T-helper 2 cell treated with Interferon-gamma antibody and Interleukin-4, amounts not matched to agents 5 μg/mL and 100 μg/mL, for 36 hours (primary cell): Measurements from ENCODE around the gene HYAL4.

Experiments
- DNase-seq: peaks from one replicate; pipeline ENCODE4 v3.0.0; 2021; ENCODE audit warnings: low spot score
- H3K27ac Mint-ChIP-seq: one replicate; pipeline ENCODE4 v1.8.0; 2021; ENCODE audit warnings: mild to moderate bottlenecking, mixed read lengths
- H3K27me3 Mint-ChIP-seq: one replicate; pipeline ENCODE4 v1.8.0; 2021; ENCODE audit warnings: low read depth, mixed read lengths
- H3K36me3 Mint-ChIP-seq: one replicate; pipeline ENCODE4 v1.8.0; 2021; ENCODE audit warnings: low read depth, mixed read lengths
- H3K4me1 Mint-ChIP-seq: one replicate; pipeline ENCODE4 v1.8.0; 2021; ENCODE audit warnings: low read depth, mixed read lengths
- H3K4me3 Mint-ChIP-seq: one replicate; pipeline ENCODE4 v1.8.0; 2022; ENCODE audit warnings: mild to moderate bottlenecking, moderate library complexity, mixed read lengths
- H3K9me3 Mint-ChIP-seq: one replicate; pipeline ENCODE4 v1.8.0; 2021; ENCODE audit warnings: mixed read lengths

The HYAL4 gene

GRCh38 chr7:123901101-123901500 is 56.1 kb downstream of the HYAL4 start:
- Mint-ChIP-seq H3K36me3 (no peaks in the 10 kb centered on the region), H3K27ac (no peak overlapping the region), H3K4me1 (no peaks in the 10 kb centered on the region), H3K9me3 (no peaks in the 10 kb centered on the region), H3K27me3 (no peaks in the 10 kb centered on the region), H3K4me3 (no peak overlapping the region)
- no peak for DNase-seq

GRCh38 chr7:123905714-123906113 is 60.7 kb downstream of the HYAL4 start:
- H3K36me3 Mint-ChIP-seq: no peaks in the 10 kb centered on the region
- no peak overlapping the region for H3K27ac Mint-ChIP-seq

DNA sequence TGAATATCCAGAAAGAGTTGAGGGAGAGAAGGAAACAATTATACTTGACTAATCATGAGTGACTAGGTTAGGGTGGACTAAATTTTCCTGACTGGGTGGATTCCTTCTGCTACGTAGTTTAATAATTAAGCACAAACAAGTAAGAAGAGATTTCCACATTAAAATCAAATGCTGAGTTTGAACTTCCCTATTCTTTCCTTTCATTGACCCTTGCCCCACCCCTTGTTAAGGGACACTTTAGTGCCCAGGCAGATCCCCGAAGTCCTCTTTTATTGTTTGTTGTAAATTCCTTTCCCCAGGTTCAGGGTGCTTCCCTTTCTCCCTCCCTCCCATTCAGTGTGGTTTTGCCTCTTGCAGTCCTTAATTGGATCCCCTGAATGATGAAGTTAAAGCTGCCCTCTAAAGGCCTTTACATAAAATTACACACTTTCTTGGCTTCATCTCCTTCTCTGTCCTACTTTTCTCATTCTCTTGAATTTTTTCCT is 71.3 kb downstream of the HYAL4 start:
- no peaks in the 10 kb centered on the region for H3K27me3 Mint-ChIP-seq
- H3K9me3 Mint-ChIP-seq: no peaks in the 10 kb centered on the region
- no peak overlapping the region for H3K4me3 Mint-ChIP-seq
- no peak overlapping the region for H3K27ac Mint-ChIP-seq
- H3K36me3 Mint-ChIP-seq: no peaks in the 10 kb centered on the region
- H3K4me1 Mint-ChIP-seq: no peaks in the 10 kb centered on the region
- DNase-seq: no peak

More at GRCh38 chr7:123905714-123906113, 60.7 kb downstream of the HYAL4 start:
- DNase-seq: no peak
- no peaks in the 10 kb centered on the region for H3K27me3 Mint-ChIP-seq
- H3K9me3 Mint-ChIP-seq: no peaks in the 10 kb centered on the region
- no peaks in the 10 kb centered on the region for H3K4me1 Mint-ChIP-seq
- H3K4me3 Mint-ChIP-seq: no peak overlapping the region

DNA sequence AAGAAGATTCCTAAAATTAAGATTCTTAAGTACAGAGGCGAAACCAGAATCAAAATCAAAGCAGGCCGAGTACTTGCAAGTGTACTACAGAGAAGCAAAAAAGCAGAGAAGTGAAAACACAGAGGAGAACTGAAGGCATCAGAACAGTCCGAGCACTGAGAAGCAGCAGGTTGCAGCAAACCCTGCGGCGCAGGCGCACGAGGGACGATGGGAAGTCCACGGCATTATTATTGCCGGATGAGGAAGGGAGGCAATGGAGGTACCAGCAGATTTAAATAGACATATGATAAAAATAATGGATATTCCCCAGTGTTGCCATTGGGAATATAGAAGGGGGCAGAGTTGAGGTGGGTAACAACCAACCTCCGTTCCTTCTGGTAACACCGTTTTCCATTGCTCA is 72.9 kb downstream of the HYAL4 start:
- H3K27me3 Mint-ChIP-seq: no peaks in the 10 kb centered on the region
- no peak overlapping the region for H3K4me3 Mint-ChIP-seq
- DNase-seq: no peak
- no peaks in the 10 kb centered on the region for H3K4me1 Mint-ChIP-seq
- no peaks in the 10 kb centered on the region for H3K9me3 Mint-ChIP-seq
- no peak overlapping the region for H3K27ac Mint-ChIP-seq
- no peaks in the 10 kb centered on the region for H3K36me3 Mint-ChIP-seq

DNA sequence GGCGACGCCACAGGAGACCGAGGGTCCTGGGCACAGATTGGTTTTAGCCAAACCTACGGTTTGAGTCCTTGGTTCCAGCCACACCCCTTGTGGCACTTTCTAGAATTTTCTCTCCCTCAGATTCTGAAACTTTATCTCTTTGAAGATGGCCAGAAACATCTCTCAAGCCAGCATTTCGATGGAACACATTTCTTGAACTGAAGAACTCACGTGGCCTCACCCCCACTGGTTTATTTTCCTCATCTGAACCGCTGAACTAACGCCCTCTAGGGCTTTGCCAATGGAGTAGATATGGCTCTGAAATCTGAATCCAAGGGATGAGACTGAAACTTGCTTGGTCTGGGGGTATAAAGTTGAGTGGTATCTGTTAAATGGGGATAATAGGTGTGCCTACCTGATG is 73.3 kb downstream of the HYAL4 start:
- no peaks in the 10 kb centered on the region for H3K4me1 Mint-ChIP-seq
- H3K4me3 Mint-ChIP-seq: no peak overlapping the region
- H3K27me3 Mint-ChIP-seq: no peaks in the 10 kb centered on the region
- no peaks in the 10 kb centered on the region for H3K36me3 Mint-ChIP-seq
- H3K9me3 Mint-ChIP-seq: no peaks in the 10 kb centered on the region
- no peak overlapping the region for H3K27ac Mint-ChIP-seq
- no peak for DNase-seq

GRCh38 chr7:123923599-123923998 is 78.6 kb downstream of the HYAL4 start:
- Mint-ChIP-seq H3K27ac (no peak overlapping the region), H3K27me3 (no peaks in the 10 kb centered on the region), H3K4me1 (no peaks in the 10 kb centered on the region), H3K4me3 (no peak overlapping the region), H3K36me3 (no peaks in the 10 kb centered on the region), H3K9me3 (no peaks in the 10 kb centered on the region)
- DNase-seq: no peak

GRCh38 chr7:123924941-123925340 is 80.0 kb downstream of the HYAL4 start, which contains the start of gene SPAM1:
SPAM1 (plus strand) TSS chr7:123925241; CDS start chr7:123953571, 28,330 bp downstream.
- DNase-seq: no peak
- no peaks in the 10 kb centered on the region for H3K4me1 Mint-ChIP-seq

More at GRCh38 chr7:123924941-123925340, 80.0 kb downstream of the HYAL4 start, which contains the start of gene SPAM1:
- H3K27ac Mint-ChIP-seq: no peak within 1 kb of the TSS
- H3K36me3 Mint-ChIP-seq: no peaks in the 10 kb centered on the region
- no peaks in the 10 kb centered on the region for H3K27me3 Mint-ChIP-seq
- no peaks in the 10 kb centered on the region for H3K9me3 Mint-ChIP-seq
- H3K4me3 Mint-ChIP-seq: no peak within 1 kb of the TSS
